Activated T-helper 17 cell treated with anti-CD3 and anti-CD28 coated beads, Interleukin-2, amount 50 U/mL, for 72 hours (primary cell): Measurements from ENCODE around the gene SEC14L1. TPM values are rescaled to one million over a fixed set of nuclear protein-coding genes. Genes with fewer than 3 reads are reported as not detected.
"Not testable (repeated sequence)": the region's sequence is repeated elsewhere in the genome, so short reads cannot be mapped to it uniquely, and the experiment has no call there.

ENCODE experiments used
- ATAC-seq: fragments of 150-1000 bp; cut with Tn5 transposase; replicated peaks from 2 replicates; pipeline ENCODE4 v1.10.0; 2021; ENCODE audit warnings: mild to moderate bottlenecking, moderate library complexity
- H3K27ac Mint-ChIP-seq: one replicate; pipeline ENCODE4 v1.8.0; 2022; ENCODE audit warnings: mixed read lengths
- H3K27me3 Mint-ChIP-seq: one replicate; pipeline ENCODE4 v1.8.0; 2022; ENCODE audit warnings: mixed read lengths
- H3K36me3 Mint-ChIP-seq: one replicate; pipeline ENCODE4 v1.8.0; 2022; ENCODE audit warnings: low read depth, mild to moderate bottlenecking, mixed read lengths
- H3K4me1 Mint-ChIP-seq: one replicate; pipeline ENCODE4 v1.8.0; 2022; ENCODE audit warnings: mixed read lengths
- H3K4me3 Mint-ChIP-seq: one replicate; pipeline ENCODE4 v1.8.0; 2022; ENCODE audit warnings: mild to moderate bottlenecking, mixed read lengths
- H3K9me3 Mint-ChIP-seq: one replicate; pipeline ENCODE4 v1.8.0; 2022; ENCODE audit warnings: mixed read lengths
- total RNA-seq, 2 donors: library from RNA; stranded (reverse); gene quantifications; one replicate each; pipeline ENCODE4 v1.2.3, GENCODE V29; 2022

The SEC14L1 gene
- total RNA-seq, 2 donors from 2014 or later, result 89.3 to 98.4 TPM

GRCh38 chr17:77242118-77242851 is 101.5 kb downstream of the SEC14L1 start:
- no peaks in the 10 kb centered on the region for H3K9me3 Mint-ChIP-seq
- H3K4me3 Mint-ChIP-seq, result no peak overlapping the region
- ATAC-seq, result no peak
- no peaks in the 10 kb centered on the region for H3K27me3 Mint-ChIP-seq
- H3K27ac Mint-ChIP-seq, result no peak overlapping the region
- H3K4me1 Mint-ChIP-seq, result peaks cover 8% of the 10 kb centered on the region
- no peaks in the 10 kb centered on the region for H3K36me3 Mint-ChIP-seq

GRCh38 chr17:77245162-77245926 is 104.6 kb downstream of the SEC14L1 start:
- Mint-ChIP-seq H3K9me3 (no peaks in the 10 kb centered on the region), H3K4me1 (peaks cover 7% of the 10 kb centered on the region), H3K27me3 (peaks cover 19% of the 10 kb centered on the region), H3K36me3 (no peaks in the 10 kb centered on the region), H3K4me3 (peak overlapping the region; percentile 37), H3K27ac (peak overlapping the region; percentile 20)
- peak; percentile 58 for ATAC-seq

- H3K27me3 Mint-ChIP-seq, result peaks cover 19% of the 10 kb centered on the region
- no peak overlapping the region for H3K27ac Mint-ChIP-seq
- H3K4me1 Mint-ChIP-seq, result peaks cover 7% of the 10 kb centered on the region
- ATAC-seq, result no peak
- no peaks in the 10 kb centered on the region for H3K36me3 Mint-ChIP-seq
- peak overlapping the region; percentile 37 for H3K4me3 Mint-ChIP-seq
- H3K9me3 Mint-ChIP-seq, result no peaks in the 10 kb centered on the region
These were observed 105.6 kb downstream of the SEC14L1 start for GRCh38 chr17:77246110-77247047.

- H3K4me1 Mint-ChIP-seq, result peaks cover 7% of the 10 kb centered on the region
- no peaks in the 10 kb centered on the region for H3K36me3 Mint-ChIP-seq
- H3K27ac Mint-ChIP-seq, result no peak overlapping the region
- ATAC-seq, result peak; percentile 94
- peak overlapping the region; percentile 44 for H3K4me3 Mint-ChIP-seq
- H3K27me3 Mint-ChIP-seq, result peaks cover 19% of the 10 kb centered on the region
- no peaks in the 10 kb centered on the region for H3K9me3 Mint-ChIP-seq
These were observed 106.3 kb downstream of the SEC14L1 start for GRCh38 chr17:77247048-77247541.

- peaks cover 7% of the 10 kb centered on the region for H3K4me1 Mint-ChIP-seq
- peak overlapping the region; percentile 44 for H3K4me3 Mint-ChIP-seq
- peaks cover 19% of the 10 kb centered on the region for H3K27me3 Mint-ChIP-seq
- H3K36me3 Mint-ChIP-seq, result no peaks in the 10 kb centered on the region
- no peak for ATAC-seq
- no peaks in the 10 kb centered on the region for H3K9me3 Mint-ChIP-seq
- no peak overlapping the region for H3K27ac Mint-ChIP-seq
These were observed 106.8 kb downstream of the SEC14L1 start for GRCh38 chr17:77247609-77248008.

GRCh38 chr17:77248216-77249114 is 107.7 kb downstream of the SEC14L1 start:
- Mint-ChIP-seq H3K27me3 (peaks cover 19% of the 10 kb centered on the region), H3K4me3 (peak overlapping the region; percentile 44)

GRCh38 chr17:77251622-77252183 is 110.9 kb downstream of the SEC14L1 start:
- H3K4me3 Mint-ChIP-seq, result no peak overlapping the region
- no peaks in the 10 kb centered on the region for H3K9me3 Mint-ChIP-seq
- ATAC-seq, result no peak
- H3K27me3 Mint-ChIP-seq, result peaks cover 19% of the 10 kb centered on the region
- H3K4me1 Mint-ChIP-seq, result no peaks in the 10 kb centered on the region
- H3K36me3 Mint-ChIP-seq, result no peaks in the 10 kb centered on the region
- no peak overlapping the region for H3K27ac Mint-ChIP-seq

More at GRCh38 chr17:77248216-77249114, 107.7 kb downstream of the SEC14L1 start:
- Mint-ChIP-seq H3K36me3 (no peaks in the 10 kb centered on the region), H3K4me1 (peaks cover 7% of the 10 kb centered on the region), H3K9me3 (no peaks in the 10 kb centered on the region), H3K27ac (no peak overlapping the region)
- no peak for ATAC-seq

- not testable (repeated sequence) for H3K4me3 Mint-ChIP-seq, ATAC-seq, H3K9me3 Mint-ChIP-seq, H3K36me3 Mint-ChIP-seq, H3K27ac Mint-ChIP-seq, H3K4me1 Mint-ChIP-seq
- H3K27me3 Mint-ChIP-seq, result peaks cover 24% of the 10 kb centered on the region
These were observed 111.5 kb downstream of the SEC14L1 start for GRCh38 chr17:77252306-77252705.

- Mint-ChIP-seq H3K36me3 (no peaks in the 10 kb centered on the region), H3K4me3 (no peak overlapping the region), H3K9me3 (no peaks in the 10 kb centered on the region), H3K27me3 (peaks cover 20% of the 10 kb centered on the region), H3K27ac (no peak overlapping the region), H3K4me1 (no peaks in the 10 kb centered on the region)
- ATAC-seq, result no peak
These were observed 112.9 kb downstream of the SEC14L1 start for GRCh38 chr17:77253611-77254051.

- Mint-ChIP-seq H3K9me3 (no peaks in the 10 kb centered on the region), H3K4me1 (no peaks in the 10 kb centered on the region), H3K36me3 (no peaks in the 10 kb centered on the region), H3K4me3 (no peak overlapping the region), H3K27me3 (peaks cover 8% of the 10 kb centered on the region), H3K27ac (no peak overlapping the region)
- no peak for ATAC-seq
These were observed 114.4 kb downstream of the SEC14L1 start for GRCh38 chr17:77254951-77255825.

- not testable (repeated sequence) for H3K9me3 Mint-ChIP-seq, H3K4me3 Mint-ChIP-seq, ATAC-seq, H3K27me3 Mint-ChIP-seq, H3K36me3 Mint-ChIP-seq, H3K27ac Mint-ChIP-seq, H3K4me1 Mint-ChIP-seq
These were observed 115.2 kb downstream of the SEC14L1 start for GRCh38 chr17:77255970-77256369.

- Mint-ChIP-seq H3K27ac (no peak overlapping the region), H3K9me3 (no peaks in the 10 kb centered on the region), H3K36me3 (no peaks in the 10 kb centered on the region), H3K27me3 (peaks cover 8% of the 10 kb centered on the region), H3K4me3 (no peak overlapping the region), H3K4me1 (no peaks in the 10 kb centered on the region)
- ATAC-seq, result no peak
These were observed 115.9 kb downstream of the SEC14L1 start for GRCh38 chr17:77256710-77257109.
